ENCODE data around the gene HIGD1A. TPM values are rescaled to one million over a fixed set of nuclear protein-coding genes. Genes with fewer than 3 reads are reported as not detected.

Gene HIGD1A
- polyA plus RNA-seq (2013, experiment 1 of 2): 244 TPM
- polyA plus RNA-seq (2013, experiment 2 of 2): 237 TPM

GRCh38 chr3:42804106-42804830 is at the start of gene HIGD1A:
Gene HIGD1A (minus strand): TSS chr3:42804490. CDS start chr3:42794253, 10,237 bp downstream.
- Histone ChIP-seq H3K4me2 (ENCODE audit: low read length) (peak within 1 kb of the TSS; percentile 88), H4K8ac (ENCODE audit: low read depth, low read length) (no peak within 1 kb of the TSS), H3K18ac (ENCODE audit: low read length) (peak within 1 kb of the TSS; percentile 93), H4K5ac (ENCODE audit: low read length) (no peak within 1 kb of the TSS), H2BK5ac (ENCODE audit: low read length) (peak within 1 kb of the TSS; percentile 83), H3K79me1 (ENCODE audit: low read length) (peaks cover 12% of the 10 kb centered on the region), H3K27me3 (ENCODE audit: insufficient read depth, low read length, poor library complexity) (no peaks in the 10 kb centered on the region), H2BK120ac (ENCODE audit: low read depth, low read length) (no peak within 1 kb of the TSS), H2BK15ac (replicated peaks; ENCODE audit: low read depth) (no peak within 1 kb of the TSS), H2AK5ac (ENCODE audit: low read length) (peak within 1 kb of the TSS; percentile 59), H3K9ac (ENCODE audit: low read length) (peak within 1 kb of the TSS; percentile 99), H3K79me2 (ENCODE audit: control insufficient read depth, insufficient read depth, low read length) (peaks cover 36% of the 10 kb centered on the region), H3K4me1 (ENCODE audit: control insufficient read depth, low read depth, low read length) (peaks cover 4% of the 10 kb centered on the region), H3K27ac (ENCODE audit: low read depth, low read length) (peak within 1 kb of the TSS; percentile 84), H3K4me3 (ENCODE audit: low read length) (peak within 1 kb of the TSS; percentile 76), H3K4ac (ENCODE audit: low read depth, low read length) (peak within 1 kb of the TSS; percentile 64), H3K56ac (ENCODE audit: low read length) (peak within 1 kb of the TSS; percentile 98), H3K23ac (ENCODE audit: low read length) (peak within 1 kb of the TSS; percentile 90), H3K36me3 (ENCODE audit: control insufficient read depth, insufficient read depth, low read length) (no peaks in the 10 kb centered on the region)
- WGBS (ENCODE audit: extremely low coverage, insufficient coverage, low lambda C conversion rate): no CpG with 5 or more reads among the region's 63 CpGs
- peak; percentile 98 for DNase-seq

- H2BK5ac ChIP-seq (ENCODE audit: low read length): no peak overlapping the region
- no peak overlapping the region for H3K27ac ChIP-seq (ENCODE audit: low read depth, low read length)
- H3K23ac ChIP-seq (ENCODE audit: low read length): no peak overlapping the region
- no peak overlapping the region for H3K9ac ChIP-seq (ENCODE audit: low read length)
- no peaks in the 10 kb centered on the region for H3K79me2 ChIP-seq (ENCODE audit: control insufficient read depth, insufficient read depth, low read length)
- H2BK120ac ChIP-seq (ENCODE audit: low read depth, low read length): no peak overlapping the region
- no peak overlapping the region for H3K56ac ChIP-seq (ENCODE audit: low read length)
- no peak overlapping the region for H4K5ac ChIP-seq (ENCODE audit: low read length)
- H3K79me1 ChIP-seq (ENCODE audit: low read length): no peaks in the 10 kb centered on the region
- H4K8ac ChIP-seq (ENCODE audit: low read depth, low read length): no peak overlapping the region
- no peaks in the 10 kb centered on the region for H3K27me3 ChIP-seq (ENCODE audit: insufficient read depth, low read length, poor library complexity)
- WGBS (ENCODE audit: extremely low coverage, insufficient coverage, low lambda C conversion rate): no CpG with 5 or more reads among the region's 4 CpGs
- H3K4ac ChIP-seq (ENCODE audit: low read depth, low read length): no peak overlapping the region
- no peak for DNase-seq
- H3K36me3 ChIP-seq (ENCODE audit: control insufficient read depth, insufficient read depth, low read length): no peaks in the 10 kb centered on the region
- H2AK5ac ChIP-seq (ENCODE audit: low read length): no peak overlapping the region
- no peak overlapping the region for H3K4me2 ChIP-seq (ENCODE audit: low read length)
- no peaks in the 10 kb centered on the region for H3K4me1 ChIP-seq (ENCODE audit: control insufficient read depth, low read depth, low read length)
- H2BK15ac ChIP-seq (replicated peaks; ENCODE audit: low read depth): no peak overlapping the region
- no peak overlapping the region for H3K18ac ChIP-seq (ENCODE audit: low read length)
- H3K4me3 ChIP-seq (ENCODE audit: low read length): no peak overlapping the region
Measured at GRCh38 chr3:42853739-42854302, 49.5 kb upstream of the HIGD1A start.

GRCh38 chr3:42853056-42853455 is 48.8 kb upstream of the HIGD1A start:
- Histone ChIP-seq H3K9ac (ENCODE audit: low read length) (no peak overlapping the region), H2BK15ac (replicated peaks; ENCODE audit: low read depth) (no peak overlapping the region), H3K27ac (ENCODE audit: low read depth, low read length) (no peak overlapping the region), H3K36me3 (ENCODE audit: control insufficient read depth, insufficient read depth, low read length) (no peaks in the 10 kb centered on the region), H3K27me3 (ENCODE audit: insufficient read depth, low read length, poor library complexity) (no peaks in the 10 kb centered on the region), H3K79me1 (ENCODE audit: low read length) (no peaks in the 10 kb centered on the region), H4K8ac (ENCODE audit: low read depth, low read length) (no peak overlapping the region), H3K23ac (ENCODE audit: low read length) (no peak overlapping the region), H3K79me2 (ENCODE audit: control insufficient read depth, insufficient read depth, low read length) (no peaks in the 10 kb centered on the region), H3K4me2 (ENCODE audit: low read length) (no peak overlapping the region), H3K56ac (ENCODE audit: low read length) (no peak overlapping the region), H2BK5ac (ENCODE audit: low read length) (no peak overlapping the region), H3K4ac (ENCODE audit: low read depth, low read length) (no peak overlapping the region), H3K4me3 (ENCODE audit: low read length) (no peak overlapping the region), H2AK5ac (ENCODE audit: low read length) (no peak overlapping the region), H3K18ac (ENCODE audit: low read length) (no peak overlapping the region), H3K4me1 (ENCODE audit: control insufficient read depth, low read depth, low read length) (no peaks in the 10 kb centered on the region), H2BK120ac (ENCODE audit: low read depth, low read length) (no peak overlapping the region), H4K5ac (ENCODE audit: low read length) (no peak overlapping the region)
- DNase-seq: no peak
- no CpG with 5 or more reads among the region's 1 CpG for WGBS (ENCODE audit: extremely low coverage, insufficient coverage, low lambda C conversion rate)

GRCh38 chr3:42852441-42852840 is 48.2 kb upstream of the HIGD1A start:
- no peak overlapping the region for H3K27ac ChIP-seq (ENCODE audit: low read depth, low read length)
- no peak overlapping the region for H2AK5ac ChIP-seq (ENCODE audit: low read length)
- H3K4me1 ChIP-seq (ENCODE audit: control insufficient read depth, low read depth, low read length): no peaks in the 10 kb centered on the region
- H3K9ac ChIP-seq (ENCODE audit: low read length): no peak overlapping the region
- DNase-seq: no peak
- no peaks in the 10 kb centered on the region for H3K79me2 ChIP-seq (ENCODE audit: control insufficient read depth, insufficient read depth, low read length)
- no peak overlapping the region for H2BK120ac ChIP-seq (ENCODE audit: low read depth, low read length)
- no peaks in the 10 kb centered on the region for H3K79me1 ChIP-seq (ENCODE audit: low read length)
- H3K27me3 ChIP-seq (ENCODE audit: insufficient read depth, low read length, poor library complexity): no peaks in the 10 kb centered on the region
- no peaks in the 10 kb centered on the region for H3K36me3 ChIP-seq (ENCODE audit: control insufficient read depth, insufficient read depth, low read length)
- no peak overlapping the region for H3K23ac ChIP-seq (ENCODE audit: low read length)
- H3K4me3 ChIP-seq (ENCODE audit: low read length): no peak overlapping the region
- no peak overlapping the region for H2BK5ac ChIP-seq (ENCODE audit: low read length)
- H2BK15ac ChIP-seq (replicated peaks; ENCODE audit: low read depth): no peak overlapping the region
- H3K4ac ChIP-seq (ENCODE audit: low read depth, low read length): no peak overlapping the region
- no peak overlapping the region for H3K56ac ChIP-seq (ENCODE audit: low read length)
- no peak overlapping the region for H3K4me2 ChIP-seq (ENCODE audit: low read length)
- no peak overlapping the region for H4K8ac ChIP-seq (ENCODE audit: low read depth, low read length)
- H4K5ac ChIP-seq (ENCODE audit: low read length): no peak overlapping the region
- WGBS (ENCODE audit: extremely low coverage, insufficient coverage, low lambda C conversion rate): no CpG with 5 or more reads among the region's 2 CpGs
- no peak overlapping the region for H3K18ac ChIP-seq (ENCODE audit: low read length)

GRCh38 chr3:42851228-42851834 is 47.0 kb upstream of the HIGD1A start:
- no CpG with 5 or more reads among the region's 6 CpGs for WGBS (ENCODE audit: extremely low coverage, insufficient coverage, low lambda C conversion rate)
- no peak overlapping the region for H3K27ac ChIP-seq (ENCODE audit: low read depth, low read length)

More at GRCh38 chr3:42851228-42851834, 47.0 kb upstream of the HIGD1A start:
- Histone ChIP-seq H3K4me1 (ENCODE audit: control insufficient read depth, low read depth, low read length) (no peaks in the 10 kb centered on the region), H3K4ac (ENCODE audit: low read depth, low read length) (no peak overlapping the region), H3K27me3 (ENCODE audit: insufficient read depth, low read length, poor library complexity) (no peaks in the 10 kb centered on the region), H3K4me2 (ENCODE audit: low read length) (no peak overlapping the region), H4K8ac (ENCODE audit: low read depth, low read length) (no peak overlapping the region), H4K5ac (ENCODE audit: low read length) (no peak overlapping the region), H3K9ac (ENCODE audit: low read length) (no peak overlapping the region), H3K4me3 (ENCODE audit: low read length) (no peak overlapping the region), H3K79me1 (ENCODE audit: low read length) (no peaks in the 10 kb centered on the region), H3K23ac (ENCODE audit: low read length) (no peak overlapping the region), H3K79me2 (ENCODE audit: control insufficient read depth, insufficient read depth, low read length) (no peaks in the 10 kb centered on the region), H2BK120ac (ENCODE audit: low read depth, low read length) (no peak overlapping the region), H3K56ac (ENCODE audit: low read length) (no peak overlapping the region), H3K18ac (ENCODE audit: low read length) (no peak overlapping the region), H2BK15ac (replicated peaks; ENCODE audit: low read depth) (no peak overlapping the region), H2BK5ac (ENCODE audit: low read length) (no peak overlapping the region), H3K36me3 (ENCODE audit: control insufficient read depth, insufficient read depth, low read length) (no peaks in the 10 kb centered on the region), H2AK5ac (ENCODE audit: low read length) (no peak overlapping the region)
- no peak for DNase-seq
